Thymus (tissue), 11 donors: ENCODE data around the gene SBNO1. TPM values are rescaled to one million over a fixed set of nuclear protein-coding genes. Genes with fewer than 3 reads are reported as not detected.
"Not testable (repeated sequence)": the region's sequence is repeated elsewhere in the genome, so short reads cannot be mapped to it uniquely, and the experiment has no call there.

Experiments
- DNase-seq, 9 donors: peaks; one replicate each; pipeline ENCODE4 v3.0.0-alpha.2; 2013; ENCODE audit warnings: low spot score in 9 of 9, low read depth in 6 of 9, missing footprints in 1 of 9
- H3K27ac ChIP-seq, 2 donors: one replicate each; pipeline ENCODE4 v1.5.1; 2013; ENCODE audit warnings: control low read depth in 1 of 2, low read depth in 1 of 2, low read length in 1 of 2, mild to moderate bottlenecking in 1 of 2, moderate library complexity in 1 of 2
- H3K27me3 ChIP-seq, 2 donors: one replicate each; pipeline ENCODE4 v1.5.1; 2013; ENCODE audit warnings: low read length in 1 of 2; ENCODE audit not compliant: control insufficient read depth in 2 of 2, insufficient read depth in 1 of 2
- H3K36me3 ChIP-seq, 2 donors: one replicate each; pipeline ENCODE4 v1.5.1; 2013; ENCODE audit warnings: low read length in 1 of 2, mild to moderate bottlenecking in 1 of 2, moderate library complexity in 1 of 2; ENCODE audit not compliant: control insufficient read depth in 2 of 2, insufficient read depth in 2 of 2
- H3K4me1 ChIP-seq, 2 donors: one replicate each; pipeline ENCODE4 v1.5.1; 2013; ENCODE audit warnings: low read length in 2 of 2; ENCODE audit not compliant: control insufficient read depth in 2 of 2, insufficient read depth in 2 of 2
- H3K4me3 ChIP-seq, 2 donors: one replicate each; pipeline ENCODE4 v1.5.1; 2013; ENCODE audit warnings: low read length in 2 of 2, control low read depth in 1 of 2, mild to moderate bottlenecking in 1 of 2
- H3K9me3 ChIP-seq, 2 donors: one replicate each; pipeline ENCODE4 v1.5.1; 2013; ENCODE audit warnings: low read length in 1 of 2, mild to moderate bottlenecking in 1 of 2; ENCODE audit not compliant: control insufficient read depth in 2 of 2, insufficient read depth in 1 of 2
- WGBS: extraction: QIAGEN DNeasy Blood & Tissue Kit; methylation state at CpG from one replicate; pipeline ENCODE4 v1.1.7; 2013; 5-methylcytosine and 5-hydroxymethylcytosine counted together
- polyA plus RNA-seq: library from polyadenylated mRNA; stranded (reverse); fragments of 200-250 nt; gene quantifications from one replicate; pipeline ENCODE4 v1.2.3, GENCODE V29; 2013
- total RNA-seq: library from RNA; stranded (reverse); fragments of 120-200 nt; gene quantifications from one replicate; pipeline ENCODE4 v1.2.4, GENCODE V29; 2013
- donor health status: healthy.

The SBNO1 gene
- total and polyA plus RNA-seq, 2 donors = 7.7 to 22.9 TPM

GRCh38 chr12:123252365-123252764 is 112.3 kb downstream of the SBNO1 start:
- Histone ChIP-seq H3K27ac (peak overlapping the region in 1 of 2 donors; percentile 42), H3K4me1 (peaks cover 0 to 12% of the 10 kb centered on the region in 2 donors), H3K36me3 (peaks cover 82 to 83% of the 10 kb centered on the region in 2 donors)
- H3K9me3 ChIP-seq, H3K27me3 ChIP-seq, H3K4me3 ChIP-seq, DNase-seq: not testable (repeated sequence)
- 89% methylated on average over 9 of the region's 9 CpGs for WGBS

GRCh38 chr12:123251403-123252076 is 113.1 kb downstream of the SBNO1 start:
- WGBS = 96% methylated on average over 8 of the region's 8 CpGs
- H3K4me1 ChIP-seq = peaks cover 0 to 12% of the 10 kb centered on the region in 2 donors
- H3K27ac ChIP-seq = peak overlapping the region in 1 of 2 donors; percentile 40

GRCh38 chr12:123250471-123251383 is 113.9 kb downstream of the SBNO1 start:
- peaks cover 0 to 2% of the 10 kb centered on the region in 2 donors for H3K9me3 ChIP-seq
- DNase-seq = no peak
- no peaks in the 10 kb centered on the region for H3K27me3 ChIP-seq
- H3K4me1 ChIP-seq = peaks cover 0 to 12% of the 10 kb centered on the region in 2 donors
- WGBS = 82% methylated on average over 13 of the region's 13 CpGs
- H3K4me3 ChIP-seq = no peak overlapping the region
- peaks cover 66 to 71% of the 10 kb centered on the region in 2 donors for H3K36me3 ChIP-seq
- peak overlapping the region in 1 of 2 donors; percentile 33 for H3K27ac ChIP-seq

More at GRCh38 chr12:123251403-123252076, 113.1 kb downstream of the SBNO1 start:
- DNase-seq = no peak
- no peak overlapping the region for H3K4me3 ChIP-seq
- H3K36me3 ChIP-seq = peaks cover 74 to 75% of the 10 kb centered on the region in 2 donors
- H3K9me3 ChIP-seq = peaks cover 0 to 2% of the 10 kb centered on the region in 2 donors
- H3K27me3 ChIP-seq = no peaks in the 10 kb centered on the region

GRCh38 chr12:123248996-123249741 is 115.5 kb downstream of the SBNO1 start:
- not testable (repeated sequence) for H3K9me3 ChIP-seq, H3K27ac ChIP-seq, H3K4me3 ChIP-seq, DNase-seq, H3K27me3 ChIP-seq
- 98% methylated on average over 26 of the region's 26 CpGs for WGBS
- H3K36me3 ChIP-seq = peaks cover 51 to 68% of the 10 kb centered on the region in 2 donors
- peaks cover 0 to 17% of the 10 kb centered on the region in 2 donors for H3K4me1 ChIP-seq

GRCh38 chr12:123248129-123248528 is 116.5 kb downstream of the SBNO1 start:
- peaks cover 0 to 24% of the 10 kb centered on the region in 2 donors for H3K4me1 ChIP-seq
- not testable (repeated sequence) for H3K4me3 ChIP-seq, H3K27ac ChIP-seq, DNase-seq, H3K27me3 ChIP-seq, H3K9me3 ChIP-seq
- 98% methylated on average over 2 of the region's 2 CpGs for WGBS
- H3K36me3 ChIP-seq = peaks cover 40 to 65% of the 10 kb centered on the region in 2 donors

GRCh38 chr12:123245678-123246077 is 119.0 kb downstream of the SBNO1 start:
- Histone ChIP-seq H3K4me1 (peaks cover 15 to 37% of the 10 kb centered on the region in 2 donors), H3K9me3 (peaks cover 0 to 2% of the 10 kb centered on the region in 2 donors), H3K27me3 (no peaks in the 10 kb centered on the region), H3K4me3 (no peak overlapping the region), H3K36me3 (peaks cover 31 to 68% of the 10 kb centered on the region in 2 donors), H3K27ac (no peak overlapping the region)
- 92% methylated on average over 3 of the region's 3 CpGs for WGBS
- DNase-seq = no peak

- WGBS = 96% methylated on average over 7 of the region's 7 CpGs
- H3K9me3 ChIP-seq = peaks cover 0 to 2% of the 10 kb centered on the region in 2 donors
- H3K36me3 ChIP-seq = peaks cover 20 to 69% of the 10 kb centered on the region in 2 donors
- DNase-seq = no peak
- H3K27ac ChIP-seq = no peak overlapping the region
- H3K27me3 ChIP-seq = no peaks in the 10 kb centered on the region
- no peak overlapping the region for H3K4me3 ChIP-seq
- peaks cover 22 to 52% of the 10 kb centered on the region in 2 donors for H3K4me1 ChIP-seq
Observed at GRCh38 chr12:123243671-123244262, 120.9 kb downstream of the SBNO1 start.

- peak overlapping the region in 1 of 2 donors; percentile 11 for H3K4me3 ChIP-seq
- H3K4me1 ChIP-seq = peaks cover 32 to 66% of the 10 kb centered on the region in 2 donors
- 51% methylated on average over 11 of the region's 11 CpGs for whole genome bisulfite sequencing
- no peaks in the 10 kb centered on the region for H3K27me3 ChIP-seq
- H3K9me3 ChIP-seq = no peaks in the 10 kb centered on the region
- peak in 3 of 9 donors; percentile 66 to 88 (median 76) for DNase-seq
- peaks cover 15 to 68% of the 10 kb centered on the region in 2 donors for H3K36me3 ChIP-seq
- peak overlapping the region; percentile 84 to 94 for H3K27ac ChIP-seq
Observed at GRCh38 chr12:123242116-123242904, 122.3 kb downstream of the SBNO1 start.
